Testis (tissue), 5 donors: ENCODE data around the gene PIK3CD. TPM values are rescaled to one million over a fixed set of nuclear protein-coding genes. Genes with fewer than 3 reads are reported as not detected.

ENCODE experiments used
- DNase-seq: peaks from one replicate; pipeline ENCODE4 v3.0.0-alpha.2; 2019
- H3K27ac ChIP-seq, 2 donors: fragments of 200-600 bp; sonication (generic); one replicate each; pipeline ENCODE4 v1.5.1; 2019
- H3K27me3 ChIP-seq: fragments of 200-600 bp; sonication (generic); one replicate; pipeline ENCODE4 v1.5.1; 2019
- H3K36me3 ChIP-seq: fragments of 200-600 bp; sonication (generic); one replicate; pipeline ENCODE4 v1.5.1; 2017; ENCODE audit warnings: low read depth; ENCODE audit errors: missing control alignments
- H3K4me1 ChIP-seq: fragments of 200-600 bp; sonication (generic); one replicate; pipeline ENCODE4 v1.5.1; 2019
- H3K4me3 ChIP-seq, 2 donors: fragments of 200-600 bp; sonication (generic); one replicate each; pipeline ENCODE4 v1.5.1; 2017 to 2019
- H3K9me3 ChIP-seq: fragments of 200-600 bp; sonication (generic); one replicate; pipeline ENCODE4 v1.5.1; 2017
- CTCF ChIP-seq, 3 experiments: fragments of 450-650 bp in 2 of 3; fragments of 200-600 bp in 1 of 3; sonication (generic) in 1 of 3; IDR thresholded peaks; one replicate each; pipeline ENCODE4 v1.5.1; 2016 to 2019; ENCODE audit warnings: antibody characterized with exemption in 3 of 3, mild to moderate bottlenecking in 2 of 3, moderate library complexity in 1 of 3
- POLR2A ChIP-seq: fragments of 450-650 bp; IDR thresholded peaks from one replicate; pipeline ENCODE4 v1.6.1; 2017; ENCODE audit warnings: antibody characterized with exemption, mild to moderate bottlenecking, moderate library complexity
- WGBS, 2 donors: methylation state at CpG; one replicate each; pipeline ENCODE4 v1.1.5; 2018; 5-methylcytosine and 5-hydroxymethylcytosine counted together
- intact Hi-C: fragments of 100-400 bp; cut with DNase I; formaldehyde crosslinking; loops from one replicate; pipeline ENCODE4 v1.15.1; 2023; ENCODE audit warnings: low total_unique reads
- long read RNA-seq, 2 donors: transcript quantifications; one replicate each; lab custom pipeline, GENCODE V29; 2026
- polyA plus RNA-seq: library from polyadenylated mRNA; stranded (reverse); fragments of 350-450 nt; fragmentation: Illumina TruSeq; extraction: RNeasy Lipid Tissue Mini Kit (QIAGEN cat#74804); gene quantifications from one replicate; pipeline ENCODE4 v1.2.3, GENCODE V29; 2014; ENCODE audit warnings: low read depth, low replicate concordance; ENCODE audit not compliant: insufficient read depth
- total RNA-seq, 2 donors: library from RNA; depleted of rRNA; stranded (reverse); fragments of >200 nt; gene quantifications; one replicate each; pipeline ENCODE4 v1.2.3, GENCODE V29; 2016

The PIK3CD gene
- 10 to 100 TPM; 12.4 to 17.2 TPM for total RNA-seq
- 11.7 TPM for polyA plus RNA-seq
- long read RNA-seq, donor 1, result 0 reads
- long read RNA-seq, donor 2, result 0 reads

GRCh38 chr1:9651565-9652378, at the start of gene PIK3CD:
PIK3CD (plus strand) TSS chr1:9651731; CDS start chr1:9710456, 58,725 bp downstream.
- no peaks in the 10 kb centered on the region for H3K9me3 ChIP-seq
- TF ChIP-seq POLR2A (no peak), CTCF (IDR thresholded peaks at IDR 0.05) (no peak)
- peak; percentile 20 for DNase-seq
- no peaks in the 10 kb centered on the region for H3K36me3 ChIP-seq
- intact Hi-C loops, result no loop called here
- 0 to 1% methylated on average over 7 to 18 of the region's 94 CpGs for WGBS, 2 donors
- H3K4me3 ChIP-seq, result peak within 1 kb of the TSS; percentile 48 to 55
- peak within 1 kb of the TSS in 1 of 2 donors; percentile 50 for H3K27ac ChIP-seq
- peaks cover 5% of the 10 kb centered on the region for H3K4me1 ChIP-seq
- no peaks in the 10 kb centered on the region for H3K27me3 ChIP-seq

- 91 to 98% methylated on average over 19 to 26 of the region's 26 CpGs for WGBS, 2 donors
- TF ChIP-seq POLR2A (no peak), CTCF (IDR thresholded peaks at IDR 0.05) (no peak)
- H3K36me3 ChIP-seq, result no peaks in the 10 kb centered on the region
Measured at GRCh38 chr1:9601942-9602793, 49.4 kb upstream of the PIK3CD start.

GRCh38 chr1:9602794-9603167, 48.8 kb upstream of the PIK3CD start:
- intact Hi-C loops, result no loop called here
- Histone ChIP-seq H3K36me3 (no peaks in the 10 kb centered on the region), H3K4me1 (no peaks in the 10 kb centered on the region), H3K27me3 (no peaks in the 10 kb centered on the region), H3K9me3 (no peaks in the 10 kb centered on the region), H3K4me3 (no peak overlapping the region), H3K27ac (no peak overlapping the region)
- no peak for DNase-seq
- TF ChIP-seq CTCF (IDR thresholded peaks at IDR 0.05), result no peak
- TF ChIP-seq POLR2A, result no peak
- 90 to 100% methylated on average over 2 to 9 of the region's 9 CpGs for WGBS, 2 donors

More at GRCh38 chr1:9601942-9602793, 49.4 kb upstream of the PIK3CD start:
- H3K27ac ChIP-seq, result no peak overlapping the region
- H3K4me1 ChIP-seq, result peaks cover 4% of the 10 kb centered on the region
- no peak for DNase-seq
- no peak overlapping the region for H3K4me3 ChIP-seq
- H3K27me3 ChIP-seq, result no peaks in the 10 kb centered on the region
- intact Hi-C loops, result no loop called here
- no peaks in the 10 kb centered on the region for H3K9me3 ChIP-seq

- Histone ChIP-seq H3K4me3 (no peak overlapping the region), H3K4me1 (no peaks in the 10 kb centered on the region), H3K36me3 (no peaks in the 10 kb centered on the region), H3K27ac (no peak overlapping the region), H3K9me3 (no peaks in the 10 kb centered on the region), H3K27me3 (no peaks in the 10 kb centered on the region)
- no peak for DNase-seq
- intact Hi-C loops, result no loop called here
- 91% methylated on average over 14 of the region's 14 CpGs; no CpG with 5 or more reads in 1 of the 2 donors for WGBS, 2 donors
- TF ChIP-seq POLR2A (no peak), CTCF (IDR thresholded peaks at IDR 0.05) (no peak)
Measured at GRCh38 chr1:9603307-9603706, 48.2 kb upstream of the PIK3CD start.
